Neural crest cell (in vitro differentiated cells): ENCODE results near the gene TFRC. TPM values are rescaled to one million over a fixed set of nuclear protein-coding genes. Genes with fewer than 3 reads are reported as not detected.
A peak's percentile ranks its signal among the peaks of the same experiment; 100 is the strongest.
"Not testable (repeated sequence)": the region's sequence is repeated elsewhere in the genome, so short reads cannot be mapped to it uniquely, and the experiment has no call there.

Experiments used
- DNase-seq: peaks from one replicate; pipeline ENCODE4 v3.0.0; 2021; ENCODE audit warnings: low read depth, mixed read lengths, low spot score
- H3K27ac Mint-ChIP-seq: one replicate; pipeline ENCODE4 v1.8.0; 2021; ENCODE audit warnings: mild to moderate bottlenecking, mixed read lengths; ENCODE audit not compliant: unreplicated experiment
- H3K27me3 Mint-ChIP-seq: 2 replicates; pipeline ENCODE4 v1.8.0; 2021; ENCODE audit warnings: low read depth, mild to moderate bottlenecking, mixed read lengths
- H3K36me3 Mint-ChIP-seq: 2 replicates; pipeline ENCODE4 v1.8.0; 2021; ENCODE audit warnings: low read depth, mild to moderate bottlenecking, mixed read lengths
- H3K4me1 Mint-ChIP-seq: 2 replicates; pipeline ENCODE4 v1.8.0; 2021; ENCODE audit warnings: mixed read lengths
- H3K4me3 Mint-ChIP-seq: one replicate; pipeline ENCODE4 v1.8.0; 2021; ENCODE audit warnings: mild to moderate bottlenecking, mixed read lengths
- H3K9me3 Mint-ChIP-seq: 2 replicates; pipeline ENCODE4 v1.8.0; 2021; ENCODE audit warnings: mixed read lengths
- total RNA-seq: library from RNA; stranded (reverse); gene quantifications from 2 replicates; pipeline ENCODE4 v1.2.1, GENCODE V29; 2021
- TF ChIP-seq, protein P1 (sequence below): fragments of 200-600 bp; sonication (generic); conservative IDR thresholded peaks from 2 replicates; pipeline ENCODE4 v1.5.0; 2021; ENCODE audit warnings: antibody characterized with exemption, mild to moderate bottlenecking

The TFRC gene
- total RNA-seq, 1 donor from 2014 or later, result 84.4 TPM

DNA sequence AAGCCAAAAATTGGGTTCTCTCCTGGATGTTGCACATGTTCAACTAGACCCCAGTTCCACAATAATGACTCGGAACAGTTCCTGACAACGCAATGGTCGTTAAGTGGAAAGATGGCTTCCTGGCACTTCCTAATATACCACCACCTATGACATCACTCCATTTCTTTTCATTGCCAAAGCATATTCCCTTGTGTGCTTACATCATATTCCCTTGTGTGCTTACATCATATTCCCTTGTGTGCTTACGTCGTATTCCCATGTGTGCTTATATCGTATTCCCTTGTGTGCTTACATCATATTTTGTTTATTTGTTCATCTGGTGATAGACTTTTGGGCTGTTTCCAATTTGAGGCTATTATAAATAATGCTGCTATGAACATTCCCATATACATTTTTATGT is 39.2 kb downstream of the TFRC start:
- H3K4me3 Mint-ChIP-seq, result no peak overlapping the region
- no peaks in the 10 kb centered on the region for H3K4me1 Mint-ChIP-seq
- peaks cover 2% of the 10 kb centered on the region for H3K27me3 Mint-ChIP-seq
- DNase-seq, result no peak
- TF ChIP-seq, protein P1, sequence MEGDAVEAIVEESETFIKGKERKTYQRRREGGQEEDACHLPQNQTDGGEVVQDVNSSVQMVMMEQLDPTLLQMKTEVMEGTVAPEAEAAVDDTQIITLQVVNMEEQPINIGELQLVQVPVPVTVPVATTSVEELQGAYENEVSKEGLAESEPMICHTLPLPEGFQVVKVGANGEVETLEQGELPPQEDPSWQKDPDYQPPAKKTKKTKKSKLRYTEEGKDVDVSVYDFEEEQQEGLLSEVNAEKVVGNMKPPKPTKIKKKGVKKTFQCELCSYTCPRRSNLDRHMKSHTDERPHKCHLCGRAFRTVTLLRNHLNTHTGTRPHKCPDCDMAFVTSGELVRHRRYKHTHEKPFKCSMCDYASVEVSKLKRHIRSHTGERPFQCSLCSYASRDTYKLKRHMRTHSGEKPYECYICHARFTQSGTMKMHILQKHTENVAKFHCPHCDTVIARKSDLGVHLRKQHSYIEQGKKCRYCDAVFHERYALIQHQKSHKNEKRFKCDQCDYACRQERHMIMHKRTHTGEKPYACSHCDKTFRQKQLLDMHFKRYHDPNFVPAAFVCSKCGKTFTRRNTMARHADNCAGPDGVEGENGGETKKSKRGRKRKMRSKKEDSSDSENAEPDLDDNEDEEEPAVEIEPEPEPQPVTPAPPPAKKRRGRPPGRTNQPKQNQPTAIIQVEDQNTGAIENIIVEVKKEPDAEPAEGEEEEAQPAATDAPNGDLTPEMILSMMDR, result no peak
- H3K36me3 Mint-ChIP-seq, result peaks cover 19% of the 10 kb centered on the region
- peaks cover 7% of the 10 kb centered on the region for H3K9me3 Mint-ChIP-seq
- no peak overlapping the region for H3K27ac Mint-ChIP-seq

DNA sequence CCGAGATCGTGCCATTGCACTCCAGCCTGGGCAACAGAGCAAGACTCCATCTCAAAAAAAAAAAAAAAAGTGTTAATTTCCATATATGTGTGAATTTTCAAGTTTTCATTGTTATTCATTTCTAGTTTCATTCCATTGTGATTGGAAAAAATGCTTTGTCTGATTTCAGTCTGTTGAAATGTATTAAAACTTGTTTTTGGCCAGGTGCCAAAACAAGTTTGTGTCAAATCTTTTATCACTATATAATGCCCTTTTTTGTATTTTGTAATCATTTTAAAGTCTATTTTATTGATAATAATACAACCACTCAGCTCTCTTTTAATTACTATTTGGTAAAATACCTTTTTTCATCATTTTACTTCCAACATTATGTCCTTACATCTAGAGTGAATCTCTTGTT is 42.5 kb downstream of the TFRC start:
- Mint-ChIP-seq H3K27me3 (peaks cover 2% of the 10 kb centered on the region), H3K9me3 (peaks cover 10% of the 10 kb centered on the region), H3K36me3 (peaks cover 14% of the 10 kb centered on the region), H3K4me1 (no peaks in the 10 kb centered on the region), H3K27ac (no peak overlapping the region), H3K4me3 (no peak overlapping the region)
- DNase-seq, result no peak
- TF ChIP-seq, protein P1, result no peak

DNA sequence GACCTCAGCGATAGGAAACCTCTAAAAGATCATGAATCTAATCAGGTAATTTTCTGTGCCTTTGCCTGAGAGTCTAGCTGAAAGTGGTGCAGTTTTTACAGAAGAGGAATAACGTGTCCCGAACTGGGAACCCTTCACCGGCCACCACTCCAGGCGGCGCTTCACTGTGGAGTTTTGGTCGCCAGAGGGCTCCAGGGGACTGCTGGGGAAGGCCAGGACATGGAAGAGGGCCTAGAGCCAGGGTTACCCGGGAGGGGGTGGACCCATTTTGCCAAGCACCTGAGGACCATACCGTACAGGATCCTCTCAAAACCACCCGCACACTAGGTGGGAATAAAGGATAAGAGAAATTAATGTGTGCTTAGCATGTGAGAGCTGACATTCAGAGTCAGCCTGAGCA is 55.8 kb downstream of the TFRC start:
- not testable (repeated sequence) for H3K4me1 Mint-ChIP-seq, H3K36me3 Mint-ChIP-seq, H3K4me3 Mint-ChIP-seq, H3K9me3 Mint-ChIP-seq, H3K27ac Mint-ChIP-seq
- TF ChIP-seq, protein P1, result peak; percentile 56
- DNase-seq, result peak; percentile 41
- peaks cover 15% of the 10 kb centered on the region for H3K27me3 Mint-ChIP-seq

- TF ChIP-seq, protein P1, result no peak
- DNase-seq, result no peak
Observed at GRCh38 chr3:196024968-196025367, 56.9 kb downstream of the TFRC start.

GRCh38 chr3:196023947-196024346 is 57.9 kb downstream of the TFRC start:
- H3K27me3 Mint-ChIP-seq, result peaks cover 12% of the 10 kb centered on the region
- no peak for DNase-seq
- no peak overlapping the region for H3K27ac Mint-ChIP-seq
- H3K9me3 Mint-ChIP-seq, result no peaks in the 10 kb centered on the region
- no peaks in the 10 kb centered on the region for H3K4me1 Mint-ChIP-seq
- H3K36me3 Mint-ChIP-seq, result no peaks in the 10 kb centered on the region
- TF ChIP-seq, protein P1, result no peak
- no peak overlapping the region for H3K4me3 Mint-ChIP-seq

More at GRCh38 chr3:196024968-196025367, 56.9 kb downstream of the TFRC start:
- Mint-ChIP-seq H3K36me3 (no peaks in the 10 kb centered on the region), H3K27me3 (peaks cover 11% of the 10 kb centered on the region), H3K4me1 (no peaks in the 10 kb centered on the region), H3K27ac (no peak overlapping the region), H3K4me3 (no peak overlapping the region), H3K9me3 (no peaks in the 10 kb centered on the region)

DNA sequence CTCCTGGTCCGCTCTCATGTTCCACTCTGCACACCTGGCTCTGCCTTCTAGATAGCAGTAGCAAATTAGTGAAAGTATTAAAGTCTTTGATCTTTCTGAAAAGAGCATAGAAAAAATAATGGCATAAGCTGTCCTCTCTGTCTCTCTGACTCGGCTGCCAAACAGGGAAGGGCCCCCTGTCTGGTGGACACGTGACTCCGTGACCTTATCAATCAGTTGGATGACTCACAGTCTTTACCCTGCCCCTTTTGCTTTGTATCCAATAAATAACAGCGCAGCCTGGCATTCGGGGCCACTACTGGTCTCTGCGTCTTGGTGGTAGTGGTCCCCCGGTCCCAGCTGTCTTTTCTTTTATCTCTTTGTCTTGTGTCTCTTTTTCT is 59.4 kb downstream of the TFRC start:
- not testable (repeated sequence) for H3K27ac Mint-ChIP-seq, H3K4me1 Mint-ChIP-seq, DNase-seq, H3K36me3 Mint-ChIP-seq, H3K9me3 Mint-ChIP-seq, H3K4me3 Mint-ChIP-seq
- peaks cover 12% of the 10 kb centered on the region for H3K27me3 Mint-ChIP-seq
